Astrocyte (in vitro differentiated cells and primary cell): Measurements from ENCODE around the gene CH25H. TPM values are rescaled to one million over a fixed set of nuclear protein-coding genes. Genes with fewer than 3 reads are reported as not detected.

ENCODE experiments used
- DNase-seq: peaks from one replicate; pipeline ENCODE4 v3.0.0-alpha.2; 2010; ENCODE audit warnings: low read depth
- FAIRE-seq: peaks from 2 replicates; lab custom pipeline; 2011; peaks lifted over from hg19 to GRCh38; lab: Jason Lieb, UNC
- H2AFZ ChIP-seq: 2 replicates; pipeline ENCODE4 v1.6.0; 2012; ENCODE audit warnings: low read depth, low read length, inconsistent platforms
- H3K27ac ChIP-seq: 2 replicates; pipeline ENCODE4 v1.5.1; 2011; ENCODE audit warnings: low read depth, low read length, inconsistent platforms
- H3K27me3 ChIP-seq: 2 replicates; pipeline ENCODE4 v1.6.0; 2011; ENCODE audit warnings: low read length, inconsistent platforms; ENCODE audit not compliant: insufficient read depth
- H3K36me3 ChIP-seq: 2 replicates; pipeline ENCODE4 v1.5.1; 2011; ENCODE audit warnings: low read length, inconsistent platforms; ENCODE audit not compliant: insufficient read depth
- H3K4me1 ChIP-seq: 2 replicates; pipeline ENCODE4 v1.5.1; 2011; ENCODE audit warnings: low read length, inconsistent platforms; ENCODE audit not compliant: insufficient read depth
- H3K4me2 ChIP-seq: 2 replicates; pipeline ENCODE4 v1.6.0; 2012; ENCODE audit warnings: low read length, inconsistent platforms
- H3K4me3 ChIP-seq: 2 replicates; pipeline ENCODE4 v1.5.1; 2011; ENCODE audit warnings: low read depth, mild to moderate bottlenecking, low read length, inconsistent platforms; ENCODE audit not compliant: insufficient read depth
- H3K79me2 ChIP-seq: 2 replicates; pipeline ENCODE4 v1.6.0; 2012; ENCODE audit warnings: mild to moderate bottlenecking, low read length, inconsistent platforms; ENCODE audit not compliant: insufficient read depth
- H3K9ac ChIP-seq: 2 replicates; pipeline ENCODE4 v1.6.0; 2012; ENCODE audit warnings: mild to moderate bottlenecking, low read length, inconsistent platforms
- H3K9me3 ChIP-seq: 2 replicates; pipeline ENCODE4 v1.5.1; 2012; ENCODE audit warnings: low read depth, mild to moderate bottlenecking, low read length, inconsistent platforms; ENCODE audit not compliant: insufficient read depth
- H4K20me1 ChIP-seq: 2 replicates; pipeline ENCODE4 v1.6.0; 2012; ENCODE audit warnings: low read length, inconsistent platforms; ENCODE audit not compliant: insufficient read depth
- H3K27ac Mint-ChIP-seq: one replicate; pipeline ENCODE4 v1.8.0; 2021; ENCODE audit warnings: mild to moderate bottlenecking, mixed read lengths; ENCODE audit not compliant: unreplicated experiment
- H3K27me3 Mint-ChIP-seq: one replicate; pipeline ENCODE4 v1.8.0; 2021; ENCODE audit warnings: low read depth, mixed read lengths; ENCODE audit not compliant: unreplicated experiment
- H3K36me3 Mint-ChIP-seq: one replicate; pipeline ENCODE4 v1.8.0; 2021; ENCODE audit warnings: low read depth, mixed read lengths; ENCODE audit not compliant: unreplicated experiment
- H3K4me1 Mint-ChIP-seq: one replicate; pipeline ENCODE4 v1.8.0; 2021; ENCODE audit warnings: low read depth, mixed read lengths; ENCODE audit not compliant: unreplicated experiment
- H3K4me3 Mint-ChIP-seq: one replicate; pipeline ENCODE4 v1.8.0; 2021; ENCODE audit warnings: mild to moderate bottlenecking, moderate library complexity, mixed read lengths; ENCODE audit not compliant: unreplicated experiment
- H3K9me3 Mint-ChIP-seq: one replicate; pipeline ENCODE4 v1.8.0; 2021; ENCODE audit warnings: mild to moderate bottlenecking, mixed read lengths; ENCODE audit not compliant: unreplicated experiment
- EZH2 ChIP-seq: IDR thresholded peaks from 2 replicates; pipeline ENCODE4 v1.6.1; 2012; ENCODE audit warnings: mild to moderate bottlenecking, low read length, inconsistent platforms; ENCODE audit not compliant: insufficient read depth
- total RNA-seq: library from RNA; stranded (reverse); gene quantifications from 2 replicates; pipeline ENCODE4 v1.2.1, GENCODE V29; 2021
- TF ChIP-seq, protein P1 (sequence below): IDR thresholded peaks from 2 replicates; pipeline ENCODE4 v1.5.1; 2011; ENCODE audit warnings: low read depth, mild to moderate bottlenecking, inconsistent platforms, low read length, moderate library complexity; ENCODE audit not compliant: insufficient read depth

Gene CH25H
- total RNA-seq, 1 donor from 2014 or later: 0.34 TPM

DNA sequence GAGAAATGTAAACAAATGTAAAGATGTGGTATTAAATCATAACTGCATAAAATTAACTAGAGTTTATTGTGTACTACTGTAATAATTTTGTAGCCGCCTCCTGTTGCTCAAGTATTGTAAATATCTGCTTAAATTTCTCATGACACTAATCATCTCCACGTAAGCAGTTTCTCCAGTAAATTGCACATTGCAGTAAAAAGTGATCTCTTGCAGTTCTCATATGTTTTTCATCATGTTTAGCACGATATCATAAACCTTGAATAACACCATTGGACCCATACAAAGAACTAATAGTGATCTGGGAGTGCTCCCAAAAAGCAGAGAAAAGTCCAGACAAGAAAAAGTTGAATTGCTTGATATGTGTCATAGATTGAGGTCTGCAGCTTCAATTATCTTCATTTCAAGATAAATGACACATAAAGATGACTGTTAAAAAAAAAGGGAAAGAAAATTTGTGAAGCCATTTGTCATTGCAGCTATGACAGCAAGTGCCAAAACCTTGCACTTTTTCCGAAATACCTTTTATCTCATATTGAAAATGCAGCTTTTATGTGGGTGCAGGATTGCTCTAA is 29.2 kb upstream of the CH25H start:
- Histone ChIP-seq H3K4me1 (no peaks in the 10 kb centered on the region), H3K9ac (no peak overlapping the region), H3K9me3 (no peaks in the 10 kb centered on the region), H3K36me3 (no peaks in the 10 kb centered on the region), H3K4me3 (no peak overlapping the region), H2AFZ (no peak overlapping the region), H3K4me2 (no peak overlapping the region), H3K27me3 (no peaks in the 10 kb centered on the region), H3K27ac (no peak overlapping the region), H4K20me1 (no peaks in the 10 kb centered on the region), H3K79me2 (no peaks in the 10 kb centered on the region)
- FAIRE-seq: no peak
- TF ChIP-seq, protein P1, sequence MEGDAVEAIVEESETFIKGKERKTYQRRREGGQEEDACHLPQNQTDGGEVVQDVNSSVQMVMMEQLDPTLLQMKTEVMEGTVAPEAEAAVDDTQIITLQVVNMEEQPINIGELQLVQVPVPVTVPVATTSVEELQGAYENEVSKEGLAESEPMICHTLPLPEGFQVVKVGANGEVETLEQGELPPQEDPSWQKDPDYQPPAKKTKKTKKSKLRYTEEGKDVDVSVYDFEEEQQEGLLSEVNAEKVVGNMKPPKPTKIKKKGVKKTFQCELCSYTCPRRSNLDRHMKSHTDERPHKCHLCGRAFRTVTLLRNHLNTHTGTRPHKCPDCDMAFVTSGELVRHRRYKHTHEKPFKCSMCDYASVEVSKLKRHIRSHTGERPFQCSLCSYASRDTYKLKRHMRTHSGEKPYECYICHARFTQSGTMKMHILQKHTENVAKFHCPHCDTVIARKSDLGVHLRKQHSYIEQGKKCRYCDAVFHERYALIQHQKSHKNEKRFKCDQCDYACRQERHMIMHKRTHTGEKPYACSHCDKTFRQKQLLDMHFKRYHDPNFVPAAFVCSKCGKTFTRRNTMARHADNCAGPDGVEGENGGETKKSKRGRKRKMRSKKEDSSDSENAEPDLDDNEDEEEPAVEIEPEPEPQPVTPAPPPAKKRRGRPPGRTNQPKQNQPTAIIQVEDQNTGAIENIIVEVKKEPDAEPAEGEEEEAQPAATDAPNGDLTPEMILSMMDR: no peak
- no peak for TF ChIP-seq EZH2
- H3K27me3 Mint-ChIP-seq: no peaks in the 10 kb centered on the region
- no peaks in the 10 kb centered on the region for H3K4me1 Mint-ChIP-seq
- H3K27ac Mint-ChIP-seq: no peak overlapping the region
- no peak for DNase-seq
- no peak overlapping the region for H3K4me3 Mint-ChIP-seq
- peaks cover 26% of the 10 kb centered on the region for H3K36me3 Mint-ChIP-seq
- H3K9me3 Mint-ChIP-seq: peaks cover 6% of the 10 kb centered on the region

DNA sequence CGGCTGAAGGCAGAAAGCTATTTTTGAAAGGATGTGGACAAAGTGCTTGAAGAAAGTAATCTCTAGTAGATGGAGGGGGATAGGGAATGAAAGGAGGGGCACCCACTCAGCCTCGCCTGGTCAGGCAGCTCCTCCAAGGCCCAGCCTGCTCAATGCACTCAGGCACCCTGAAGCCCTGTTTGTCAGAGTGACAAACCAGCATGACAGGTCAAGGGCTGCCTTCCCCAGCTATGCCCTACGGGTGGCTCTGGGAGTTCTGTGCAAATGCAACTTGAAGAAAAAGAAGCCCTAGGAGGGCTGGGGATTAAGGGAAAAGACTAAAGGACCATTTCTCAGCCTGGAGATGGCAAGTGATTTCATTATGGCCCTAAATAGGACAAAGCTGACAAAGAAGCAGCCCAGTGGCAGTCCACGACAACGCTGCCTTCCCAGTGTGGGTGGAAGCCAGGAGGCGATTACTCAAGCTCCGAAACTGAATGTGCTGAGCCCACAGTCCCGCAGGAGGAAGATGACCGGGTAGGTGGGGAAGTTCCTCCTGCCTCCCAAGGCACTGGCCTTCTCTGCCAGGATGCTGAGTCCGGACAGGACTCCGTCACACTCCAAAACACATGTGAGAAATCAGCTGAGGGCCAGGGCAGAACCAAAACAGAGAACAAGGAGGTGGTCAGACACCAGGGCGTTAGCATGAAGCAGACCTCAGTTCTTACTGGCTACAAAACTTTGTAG is 28.1 kb upstream of the CH25H start:
- H3K27me3 Mint-ChIP-seq: no peaks in the 10 kb centered on the region
- no peak overlapping the region for H3K27ac ChIP-seq
- TF ChIP-seq EZH2: no peak
- TF ChIP-seq, protein P1: no peak
- FAIRE-seq: no peak
- H3K4me3 ChIP-seq: no peak overlapping the region
- H3K4me1 ChIP-seq: no peaks in the 10 kb centered on the region
- H2AFZ ChIP-seq: no peak overlapping the region
- H3K9ac ChIP-seq: no peak overlapping the region
- H3K9me3 ChIP-seq: no peaks in the 10 kb centered on the region
- H3K4me2 ChIP-seq: no peak overlapping the region
- peaks cover 6% of the 10 kb centered on the region for H3K9me3 Mint-ChIP-seq
- no peaks in the 10 kb centered on the region for H3K4me1 Mint-ChIP-seq
- no peak overlapping the region for H3K4me3 Mint-ChIP-seq
- H3K36me3 ChIP-seq: no peaks in the 10 kb centered on the region
- no peaks in the 10 kb centered on the region for H3K27me3 ChIP-seq
- H3K36me3 Mint-ChIP-seq: peaks cover 26% of the 10 kb centered on the region
- no peaks in the 10 kb centered on the region for H3K79me2 ChIP-seq
- DNase-seq: no peak
- H4K20me1 ChIP-seq: no peaks in the 10 kb centered on the region
- no peak overlapping the region for H3K27ac Mint-ChIP-seq

DNA sequence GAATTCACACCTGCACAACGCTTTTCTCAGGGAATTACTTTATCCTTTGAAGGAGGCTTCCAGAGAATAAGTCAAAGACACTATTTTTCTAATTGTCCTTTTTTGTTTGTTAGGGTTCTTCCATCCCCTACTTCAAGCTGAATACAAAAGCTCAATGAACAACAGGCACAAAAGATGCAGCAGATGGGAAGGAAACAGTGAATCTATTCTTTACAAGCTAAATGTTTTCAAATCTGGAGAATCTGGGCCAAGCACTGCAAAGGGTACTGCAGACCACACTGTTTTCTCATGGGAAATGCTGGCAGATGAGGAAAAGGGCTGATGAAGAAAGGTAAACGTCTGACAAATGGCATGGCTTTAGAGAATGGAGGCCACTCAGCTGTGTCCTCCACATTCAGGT is 25.9 kb upstream of the CH25H start:
- FAIRE-seq (no peak), DNase-seq (no peak)
- Histone ChIP-seq H3K9ac (no peak overlapping the region), H4K20me1 (no peaks in the 10 kb centered on the region), H3K36me3 (no peaks in the 10 kb centered on the region), H3K27ac (no peak overlapping the region), H3K79me2 (no peaks in the 10 kb centered on the region), H3K9me3 (no peaks in the 10 kb centered on the region), H3K27me3 (no peaks in the 10 kb centered on the region), H3K4me2 (no peak overlapping the region), H3K4me1 (no peaks in the 10 kb centered on the region), H3K4me3 (no peak overlapping the region), H2AFZ (no peak overlapping the region)
- no peaks in the 10 kb centered on the region for H3K4me1 Mint-ChIP-seq
- peaks cover 6% of the 10 kb centered on the region for H3K9me3 Mint-ChIP-seq
- TF ChIP-seq, protein P1: no peak
- TF ChIP-seq EZH2: no peak
- H3K27me3 Mint-ChIP-seq: no peaks in the 10 kb centered on the region
- no peak overlapping the region for H3K4me3 Mint-ChIP-seq
- H3K27ac Mint-ChIP-seq: peak overlapping the region; percentile 58
- peaks cover 18% of the 10 kb centered on the region for H3K36me3 Mint-ChIP-seq
